ENCODE data around the gene HTT. TPM values are rescaled to one million over a fixed set of nuclear protein-coding genes. Genes with fewer than 3 reads are reported as not detected.
"Not testable (repeated sequence)": the region's sequence is repeated elsewhere in the genome, so short reads cannot be mapped to it uniquely, and the experiment has no call there.

Gene HTT
- total and polyA plus RNA-seq, 8 donors: 34.5 to 75.9 (median 43.5) TPM

DNA sequence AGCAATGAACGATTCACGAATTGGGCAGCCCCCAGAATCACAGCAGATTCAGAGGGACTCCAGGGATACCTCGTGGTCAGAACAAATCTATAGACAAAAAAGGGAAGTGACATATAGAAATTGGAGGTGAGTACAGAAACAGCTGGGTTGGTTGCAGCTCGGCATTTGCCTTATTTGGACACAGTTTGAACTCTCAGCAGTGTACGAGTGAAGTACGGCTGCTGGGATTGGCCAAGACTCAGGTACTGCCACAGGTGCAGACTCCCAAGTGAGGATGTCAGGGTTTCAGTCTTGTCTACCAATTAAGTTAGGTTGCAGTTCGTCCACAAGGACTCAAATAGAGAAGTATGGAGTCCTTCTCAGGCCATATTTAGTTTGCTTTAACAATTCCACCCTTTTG is 28.3 kb upstream of the HTT start:
- ATAC-seq (no peak), DNase-seq (no peak)
- Histone ChIP-seq H3K27me3 (no peaks in the 10 kb centered on the region), H3K9me3 (no peaks in the 10 kb centered on the region), H3K27ac (peak overlapping the region in 1 of 2 donors; percentile 80), H3K4me3 (no peak overlapping the region), H3K4me1 (peaks cover 7 to 53% of the 10 kb centered on the region in 2 donors), H3K36me3 (no peaks in the 10 kb centered on the region)
- intact Hi-C loops (cut with DNase I): no loop called here
- TF ChIP-seq, protein P1, sequence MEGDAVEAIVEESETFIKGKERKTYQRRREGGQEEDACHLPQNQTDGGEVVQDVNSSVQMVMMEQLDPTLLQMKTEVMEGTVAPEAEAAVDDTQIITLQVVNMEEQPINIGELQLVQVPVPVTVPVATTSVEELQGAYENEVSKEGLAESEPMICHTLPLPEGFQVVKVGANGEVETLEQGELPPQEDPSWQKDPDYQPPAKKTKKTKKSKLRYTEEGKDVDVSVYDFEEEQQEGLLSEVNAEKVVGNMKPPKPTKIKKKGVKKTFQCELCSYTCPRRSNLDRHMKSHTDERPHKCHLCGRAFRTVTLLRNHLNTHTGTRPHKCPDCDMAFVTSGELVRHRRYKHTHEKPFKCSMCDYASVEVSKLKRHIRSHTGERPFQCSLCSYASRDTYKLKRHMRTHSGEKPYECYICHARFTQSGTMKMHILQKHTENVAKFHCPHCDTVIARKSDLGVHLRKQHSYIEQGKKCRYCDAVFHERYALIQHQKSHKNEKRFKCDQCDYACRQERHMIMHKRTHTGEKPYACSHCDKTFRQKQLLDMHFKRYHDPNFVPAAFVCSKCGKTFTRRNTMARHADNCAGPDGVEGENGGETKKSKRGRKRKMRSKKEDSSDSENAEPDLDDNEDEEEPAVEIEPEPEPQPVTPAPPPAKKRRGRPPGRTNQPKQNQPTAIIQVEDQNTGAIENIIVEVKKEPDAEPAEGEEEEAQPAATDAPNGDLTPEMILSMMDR (IDR thresholded peaks at IDR 0.05): no peak

DNA sequence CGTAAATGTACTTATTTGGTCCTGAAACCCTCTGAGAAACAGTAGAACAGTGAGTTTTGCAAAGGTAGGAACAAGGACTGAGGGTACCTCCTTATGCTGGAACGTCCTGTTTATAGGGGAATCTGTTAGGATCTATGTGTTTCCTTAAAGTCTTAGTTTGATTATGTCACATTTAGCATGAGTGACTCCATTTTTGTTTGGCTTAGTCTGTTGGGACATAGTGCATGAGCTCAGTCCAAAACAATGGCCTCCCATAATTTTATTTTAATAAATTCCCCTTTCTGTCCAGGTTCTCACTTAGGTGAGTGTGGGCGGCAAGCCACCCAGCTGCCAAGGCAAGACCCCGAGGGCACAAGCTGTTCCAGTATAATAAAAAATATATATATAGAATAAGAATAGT is 27.9 kb upstream of the HTT start:
- no peaks in the 10 kb centered on the region for H3K36me3 ChIP-seq
- H3K9me3 ChIP-seq: no peaks in the 10 kb centered on the region
- TF ChIP-seq, protein P1 (IDR thresholded peaks at IDR 0.05): no peak
- peak overlapping the region in 1 of 2 donors; percentile 80 for H3K27ac ChIP-seq
- ATAC-seq (no peak), DNase-seq (no peak)
- peaks cover 7 to 48% of the 10 kb centered on the region in 2 donors for H3K4me1 ChIP-seq
- intact Hi-C loops (cut with DNase I): no loop called here
- H3K27me3 ChIP-seq: no peaks in the 10 kb centered on the region
- H3K4me3 ChIP-seq: no peak overlapping the region

DNA sequence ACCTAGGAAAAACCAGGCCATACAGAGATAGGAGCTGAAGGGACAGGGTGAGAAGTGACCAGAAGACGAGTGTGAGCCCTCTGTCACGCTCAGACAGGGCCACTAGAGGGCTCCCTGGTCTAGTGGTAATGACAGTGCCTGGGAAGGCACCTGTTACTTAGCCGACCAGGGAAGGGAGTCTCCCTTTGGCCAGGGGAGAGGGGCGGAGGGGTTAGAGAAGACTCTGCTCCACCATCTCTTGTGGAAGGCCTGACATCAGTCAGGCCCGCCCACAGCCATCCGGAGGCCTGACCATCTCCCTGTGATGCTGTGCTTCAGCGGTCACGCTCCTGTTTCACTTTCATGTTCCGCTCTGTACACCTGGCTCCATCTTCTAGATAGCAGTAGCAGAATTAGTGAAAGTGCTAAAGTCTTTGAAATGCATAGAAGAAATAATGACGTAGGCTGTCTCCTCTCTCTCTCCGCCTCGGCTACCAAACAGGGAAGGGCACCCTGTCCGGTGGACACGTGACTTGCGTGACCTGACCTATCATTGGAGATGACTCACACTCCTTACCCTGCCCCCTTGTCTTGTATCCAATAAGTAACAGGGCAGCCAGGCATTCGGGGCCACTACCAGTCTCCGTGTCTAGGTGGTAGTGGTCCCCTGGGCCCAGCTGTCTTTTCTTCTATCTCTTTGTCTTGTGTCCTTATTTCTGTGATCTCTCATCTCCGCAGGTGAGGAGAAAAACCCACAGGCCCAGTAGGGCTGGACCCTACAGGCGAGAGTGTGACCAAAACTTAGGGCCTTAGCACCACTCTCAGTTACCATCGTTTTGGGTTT is 26.8 kb upstream of the HTT start:
- ATAC-seq: peak; percentile 76
- peak overlapping the region in 1 of 2 donors; percentile 20 for H3K4me3 ChIP-seq

DNA sequence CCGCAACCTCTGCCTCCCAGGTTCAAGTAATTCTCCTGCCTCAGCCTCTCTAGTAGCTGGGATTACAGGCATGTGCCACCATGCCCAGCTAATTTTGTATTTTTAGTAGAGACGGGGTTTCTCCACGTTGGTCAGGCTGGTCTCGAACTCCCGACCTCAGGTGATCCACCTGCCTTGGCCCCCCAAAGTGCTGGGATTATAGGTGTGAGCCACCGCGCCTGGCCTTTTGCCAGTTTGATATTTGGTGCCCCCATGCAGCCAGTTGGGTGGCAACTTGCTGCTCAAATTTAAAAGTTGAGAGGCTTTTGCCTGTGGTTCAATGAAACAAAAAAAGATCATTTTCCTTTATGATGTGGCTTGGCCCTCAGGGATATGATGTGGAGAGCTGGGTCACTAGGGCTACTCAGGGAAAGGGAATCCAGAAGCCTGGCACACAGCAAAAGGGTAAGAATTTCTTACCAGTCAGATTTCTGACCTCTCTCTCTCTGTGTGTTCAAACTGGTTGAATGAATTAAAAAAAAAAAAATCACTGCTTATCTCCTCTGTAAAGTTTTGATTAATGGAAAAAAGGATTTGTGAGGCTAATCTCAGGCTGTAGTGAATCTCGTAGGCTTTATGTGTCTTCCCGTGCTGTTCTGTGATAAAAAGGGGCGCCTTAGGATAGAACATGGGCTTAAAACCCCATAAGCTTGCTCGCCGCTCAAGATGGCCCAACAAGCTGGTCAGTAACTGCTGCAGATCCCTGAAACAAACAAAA is 23.2 kb upstream of the HTT start:
- H3K4me1 ChIP-seq: peaks cover 0 to 16% of the 10 kb centered on the region in 2 donors
- H3K36me3 ChIP-seq; H3K27me3 ChIP-seq; H3K4me3 ChIP-seq; H3K27ac ChIP-seq; intact Hi-C loops (cut with DNase I); ATAC-seq; DNase-seq: not testable (repeated sequence)
- peaks cover 0 to 20% of the 10 kb centered on the region in 2 donors for H3K9me3 ChIP-seq

More for the DNA sequence above, 26.8 kb upstream of the HTT start:
- Histone ChIP-seq H3K27ac (no peak overlapping the region), H3K9me3 (no peaks in the 10 kb centered on the region), H3K27me3 (no peaks in the 10 kb centered on the region), H3K36me3 (no peaks in the 10 kb centered on the region), H3K4me1 (peaks cover 0 to 40% of the 10 kb centered on the region in 2 donors)
- peak in 3 of 4 donors; percentile 28 to 65 (median 55) for DNase-seq
- TF ChIP-seq, protein P1 (IDR thresholded peaks at IDR 0.05): peak; percentile 67 to 80
- intact Hi-C loops (cut with DNase I): no loop called here

DNA sequence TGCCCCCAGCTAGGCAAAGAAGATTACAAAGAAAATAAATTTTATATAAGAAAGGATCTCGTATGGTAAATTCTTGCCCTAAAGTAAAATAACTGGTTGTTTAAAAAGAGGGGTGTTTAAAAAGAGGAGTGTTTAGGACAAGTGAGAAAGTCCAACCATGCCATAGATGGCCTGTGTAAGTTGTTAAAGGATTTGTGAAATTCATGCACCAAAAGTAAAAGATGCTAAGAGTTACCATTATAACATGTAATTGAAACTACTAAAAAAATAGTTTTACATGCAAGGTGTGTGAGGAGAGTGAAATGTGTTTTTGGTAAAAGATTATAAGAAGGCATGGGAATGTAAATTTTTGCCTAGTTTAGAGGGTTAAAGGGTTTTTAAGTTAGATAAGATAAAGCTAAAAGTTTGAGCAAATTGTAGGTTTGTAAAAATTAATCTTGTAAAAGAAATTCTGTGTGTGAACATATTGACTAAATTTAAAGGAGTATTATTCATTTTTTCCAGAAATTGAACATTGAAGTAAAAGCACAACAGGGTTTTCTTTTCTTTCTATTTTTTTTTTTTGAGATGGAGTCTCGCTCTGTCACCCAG is 20.2 kb upstream of the HTT start:
- Histone ChIP-seq H3K27ac (no peak overlapping the region), H3K9me3 (peaks cover 0 to 20% of the 10 kb centered on the region in 2 donors), H3K4me1 (peaks cover 0 to 11% of the 10 kb centered on the region in 2 donors), H3K36me3 (no peaks in the 10 kb centered on the region), H3K4me3 (no peak overlapping the region), H3K27me3 (no peaks in the 10 kb centered on the region)
- TF ChIP-seq, protein P1 (IDR thresholded peaks at IDR 0.05): no peak
- no peak for ATAC-seq
- intact Hi-C loops (cut with DNase I): no loop called here
- no peak for DNase-seq

Data from left lung (tissue), 10 donors.